Measurements from ENCODE around the gene GABRG1. TPM values are rescaled to one million over a fixed set of nuclear protein-coding genes. Genes with fewer than 3 reads are reported as not detected.

Gene GABRG1
- polyA plus RNA-seq, 3 donors: not detected

DNA sequence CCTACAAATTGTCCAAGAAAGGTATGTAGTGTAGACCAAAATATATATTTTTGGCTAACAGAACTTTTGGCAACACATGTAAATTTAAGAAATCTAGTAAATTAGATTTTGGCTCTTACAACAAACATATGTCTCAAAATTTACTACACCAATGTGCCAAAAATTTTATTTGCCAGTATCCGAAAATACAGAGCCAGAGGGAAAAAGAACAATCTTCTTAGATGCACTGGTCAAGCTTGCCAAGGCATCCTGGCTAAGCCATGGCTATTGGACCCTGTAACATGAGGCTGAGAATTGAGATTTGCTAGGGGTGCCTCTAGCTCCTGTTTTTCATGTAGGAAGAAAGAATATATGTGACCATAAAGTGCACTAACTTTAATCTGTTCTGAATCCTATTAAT lies 91.8 kb downstream of the GABRG1 start:
- Mint-ChIP-seq H3K27me3 (ENCODE audit: low read depth in 3 of 3) (no peaks in the 10 kb centered on the region), H3K27ac (no peak overlapping the region), H3K4me1 (no peaks in the 10 kb centered on the region), H3K9me3 (peaks cover 0 to 8% (median under 1%) of the 10 kb centered on the region in 7 donors), H3K4me3 (no peak overlapping the region), H3K36me3 (no peaks in the 10 kb centered on the region)
- Histone ChIP-seq H3K4me1 (ENCODE audit: control insufficient read depth in 1 of 2, insufficient read depth in 2 of 2, low read length in 2 of 2) (no peaks in the 10 kb centered on the region), H2AFZ (ENCODE audit: insufficient read depth, low read depth, low read length, poor library complexity, severe bottlenecking) (no peak overlapping the region), H3K4me2 (replicated peaks; ENCODE audit: extremely low read depth, low read length, poor library complexity, severe bottlenecking) (no peak overlapping the region), H3K9me3 (replicated peaks in 1 of 2; ENCODE audit: control insufficient read depth in 1 of 2, insufficient read depth in 1 of 2, low read length in 2 of 2) (peaks cover 0 to 5% of the 10 kb centered on the region in 2 donors), H4K20me1 (ENCODE audit: insufficient read depth, low read length) (no peaks in the 10 kb centered on the region), H3K36me3 (replicated peaks in 1 of 2; ENCODE audit: control insufficient read depth in 1 of 2, insufficient read depth in 2 of 2, low read length in 2 of 2) (no peaks in the 10 kb centered on the region), H3K27ac (ENCODE audit: low read depth in 1 of 2, low read length in 2 of 2) (no peak overlapping the region), H3K79me2 (ENCODE audit: insufficient read depth, low read length) (no peaks in the 10 kb centered on the region), H3K27me3 (ENCODE audit: control insufficient read depth in 2 of 2, insufficient read depth in 2 of 2, low read length in 2 of 2) (no peaks in the 10 kb centered on the region), H3K4me3 (replicated peaks in 1 of 3; ENCODE audit: low read depth in 2 of 3, low read length in 3 of 3) (no peak overlapping the region), H3K9ac (ENCODE audit: insufficient read depth, low read length, poor library complexity, severe bottlenecking) (no peak overlapping the region)
- WGBS (ENCODE audit: insufficient coverage): 63% methylated on average over 1 of the region's 1 CpG
- no peak for DNase-seq
- intact Hi-C loops (cut with micrococcal nuclease): no loop called here
- TF ChIP-seq, protein P1, sequence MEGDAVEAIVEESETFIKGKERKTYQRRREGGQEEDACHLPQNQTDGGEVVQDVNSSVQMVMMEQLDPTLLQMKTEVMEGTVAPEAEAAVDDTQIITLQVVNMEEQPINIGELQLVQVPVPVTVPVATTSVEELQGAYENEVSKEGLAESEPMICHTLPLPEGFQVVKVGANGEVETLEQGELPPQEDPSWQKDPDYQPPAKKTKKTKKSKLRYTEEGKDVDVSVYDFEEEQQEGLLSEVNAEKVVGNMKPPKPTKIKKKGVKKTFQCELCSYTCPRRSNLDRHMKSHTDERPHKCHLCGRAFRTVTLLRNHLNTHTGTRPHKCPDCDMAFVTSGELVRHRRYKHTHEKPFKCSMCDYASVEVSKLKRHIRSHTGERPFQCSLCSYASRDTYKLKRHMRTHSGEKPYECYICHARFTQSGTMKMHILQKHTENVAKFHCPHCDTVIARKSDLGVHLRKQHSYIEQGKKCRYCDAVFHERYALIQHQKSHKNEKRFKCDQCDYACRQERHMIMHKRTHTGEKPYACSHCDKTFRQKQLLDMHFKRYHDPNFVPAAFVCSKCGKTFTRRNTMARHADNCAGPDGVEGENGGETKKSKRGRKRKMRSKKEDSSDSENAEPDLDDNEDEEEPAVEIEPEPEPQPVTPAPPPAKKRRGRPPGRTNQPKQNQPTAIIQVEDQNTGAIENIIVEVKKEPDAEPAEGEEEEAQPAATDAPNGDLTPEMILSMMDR (IDR thresholded peaks at IDR 0.05): no peak

DNA sequence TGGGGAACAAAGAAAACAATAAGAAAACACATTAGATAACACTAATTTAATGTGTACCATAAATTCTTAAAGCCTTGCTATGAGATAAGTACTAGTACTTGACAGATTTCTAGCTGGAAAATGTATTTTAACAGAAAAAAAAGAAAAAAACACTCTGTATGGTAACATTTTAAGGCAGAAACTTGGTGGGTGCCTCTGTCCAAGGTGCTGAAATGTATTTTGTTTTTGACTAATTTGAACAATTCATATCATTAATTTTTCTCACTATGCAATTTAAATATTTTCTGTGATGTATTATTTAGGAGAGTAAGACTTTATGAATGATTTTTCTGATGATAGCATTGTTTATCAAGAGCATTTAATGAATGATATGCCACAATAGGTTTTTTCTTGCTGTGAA lies 107.5 kb downstream of the GABRG1 start:
- no peak overlapping the region for H3K27ac ChIP-seq (ENCODE audit: low read depth in 1 of 2, low read length in 2 of 2)
- no peaks in the 10 kb centered on the region for H3K27me3 ChIP-seq (ENCODE audit: control insufficient read depth in 2 of 2, insufficient read depth in 2 of 2, low read length in 2 of 2)
- H3K4me2 ChIP-seq (replicated peaks; ENCODE audit: extremely low read depth, low read length, poor library complexity, severe bottlenecking): no peak overlapping the region
- intact Hi-C loops (cut with micrococcal nuclease): no loop called here
- Mint-ChIP-seq H3K9me3 (peaks cover 0 to 3% (median 2%) of the 10 kb centered on the region in 7 donors), H3K27ac (no peak overlapping the region), H3K27me3 (ENCODE audit: low read depth in 3 of 3) (peaks cover 0 to 1% (median 0%) of the 10 kb centered on the region in 3 donors), H3K4me3 (no peak overlapping the region), H3K4me1 (no peaks in the 10 kb centered on the region), H3K36me3 (no peaks in the 10 kb centered on the region)
- peaks cover 0 to 3% of the 10 kb centered on the region in 2 donors for H3K9me3 ChIP-seq (replicated peaks in 1 of 2; ENCODE audit: control insufficient read depth in 1 of 2, insufficient read depth in 1 of 2, low read length in 2 of 2)
- TF ChIP-seq, protein P1 (IDR thresholded peaks at IDR 0.05): no peak
- H3K9ac ChIP-seq (ENCODE audit: insufficient read depth, low read length, poor library complexity, severe bottlenecking): no peak overlapping the region
- H3K4me3 ChIP-seq (replicated peaks in 1 of 3; ENCODE audit: low read depth in 2 of 3, low read length in 3 of 3): no peak overlapping the region
- no peaks in the 10 kb centered on the region for H3K4me1 ChIP-seq (ENCODE audit: control insufficient read depth in 1 of 2, insufficient read depth in 2 of 2, low read length in 2 of 2)
- DNase-seq: no peak
- no peaks in the 10 kb centered on the region for H3K79me2 ChIP-seq (ENCODE audit: insufficient read depth, low read length)
- H4K20me1 ChIP-seq (ENCODE audit: insufficient read depth, low read length): no peaks in the 10 kb centered on the region
- no peak overlapping the region for H2AFZ ChIP-seq (ENCODE audit: insufficient read depth, low read depth, low read length, poor library complexity, severe bottlenecking)
- H3K36me3 ChIP-seq (replicated peaks in 1 of 2; ENCODE audit: control insufficient read depth in 1 of 2, insufficient read depth in 2 of 2, low read length in 2 of 2): no peaks in the 10 kb centered on the region
